H9 (cell line): ENCODE data around the gene CORO7. TPM values are rescaled to one million over a fixed set of nuclear protein-coding genes. Genes with fewer than 3 reads are reported as not detected.

Experiments
- DNase-seq: peaks from one replicate; pipeline ENCODE4 v3.0.0-alpha.2; 2017
- H2AFZ ChIP-seq: one replicate; pipeline ENCODE4 v1.6.1; 2013; ENCODE audit warnings: mild to moderate bottlenecking, low read length, control low read depth, moderate library complexity
- H2AK5ac ChIP-seq: 2 replicates; pipeline ENCODE4 v1.6.1; 2013; ENCODE audit warnings: low read length, control low read depth, mixed read lengths; ENCODE audit not compliant: insufficient read length
- H2BK120ac ChIP-seq: one replicate; pipeline ENCODE4 v1.6.1; 2013; ENCODE audit warnings: low read depth, mild to moderate bottlenecking, low read length, control low read depth, inconsistent platforms; ENCODE audit not compliant: poor library complexity, severe bottlenecking
- H2BK12ac ChIP-seq: 2 replicates; pipeline ENCODE4 v1.6.1; 2013; ENCODE audit warnings: low read length, control low read depth, mixed read lengths, low read depth; ENCODE audit not compliant: insufficient read length
- H2BK15ac ChIP-seq: 2 replicates; pipeline ENCODE4 v1.6.1; 2013; ENCODE audit warnings: low read depth, low read length, control low read depth
- H2BK20ac ChIP-seq: one replicate; pipeline ENCODE4 v1.6.1; 2013; ENCODE audit warnings: low read depth, mild to moderate bottlenecking, low read length, control low read depth, inconsistent platforms; ENCODE audit not compliant: poor library complexity, severe bottlenecking
- H2BK5ac ChIP-seq: 2 replicates; pipeline ENCODE4 v1.6.1; 2013; ENCODE audit warnings: low read length, control low read depth, mixed read lengths; ENCODE audit not compliant: insufficient read length
- H3K14ac ChIP-seq: 2 replicates; pipeline ENCODE4 v1.6.1; 2013; ENCODE audit warnings: low read length, control low read depth; ENCODE audit not compliant: insufficient read depth
- H3K18ac ChIP-seq: 2 replicates; pipeline ENCODE4 v1.6.1; 2013; ENCODE audit warnings: low read depth, mild to moderate bottlenecking, mixed read lengths, low read length, control low read depth; ENCODE audit not compliant: insufficient read length
- H3K23ac ChIP-seq: 2 replicates; pipeline ENCODE4 v1.6.1; 2013; ENCODE audit warnings: low read length, control low read depth, mixed read lengths, low read depth; ENCODE audit not compliant: insufficient read length
- H3K23me2 ChIP-seq: 2 replicates; pipeline ENCODE4 v1.6.1; 2013; ENCODE audit warnings: low read depth, mild to moderate bottlenecking, mixed read lengths, low read length, control low read depth; ENCODE audit not compliant: insufficient read length, poor library complexity, severe bottlenecking
- H3K27ac ChIP-seq: 2 replicates; pipeline ENCODE4 v1.5.1; 2013; ENCODE audit warnings: low read length, control low read depth, mixed read lengths, low read depth; ENCODE audit not compliant: insufficient read length
- H3K27me3 ChIP-seq: 2 replicates; pipeline ENCODE4 v1.6.1; 2013; ENCODE audit warnings: low read length, control low read depth, inconsistent platforms; ENCODE audit not compliant: insufficient read depth
- H3K4ac ChIP-seq: 2 replicates; pipeline ENCODE4 v1.6.1; 2013; ENCODE audit warnings: low read depth, mild to moderate bottlenecking, control low read depth, inconsistent platforms, low read length, moderate library complexity
- H3K4me1 ChIP-seq: 2 replicates; pipeline ENCODE4 v1.6.1; 2013; ENCODE audit warnings: low read length, control low read depth, inconsistent platforms; ENCODE audit not compliant: insufficient read depth
- H3K4me2 ChIP-seq: 2 replicates; pipeline ENCODE4 v1.6.1; 2013; ENCODE audit warnings: low read length, control low read depth, mixed read lengths; ENCODE audit not compliant: insufficient read length, insufficient read depth
- H3K56ac ChIP-seq: 2 replicates; pipeline ENCODE4 v1.6.1; 2013; ENCODE audit warnings: low read depth, mild to moderate bottlenecking, mixed read lengths, low read length, control low read depth; ENCODE audit not compliant: insufficient read length
- H3K79me1 ChIP-seq: 2 replicates; pipeline ENCODE4 v1.6.1; 2013; ENCODE audit warnings: low read depth, mild to moderate bottlenecking, moderate library complexity, low read length, control low read depth, inconsistent platforms; ENCODE audit not compliant: insufficient read depth, poor library complexity, severe bottlenecking
- H3K79me2 ChIP-seq: 2 replicates; pipeline ENCODE4 v1.6.1; 2013; ENCODE audit warnings: low read length, control low read depth, inconsistent platforms; ENCODE audit not compliant: insufficient read depth
- H3K9ac ChIP-seq: 2 replicates; pipeline ENCODE4 v1.6.1; 2013; ENCODE audit warnings: low read length, control low read depth, mixed read lengths; ENCODE audit not compliant: insufficient read length; ENCODE audit errors: extremely low read depth
- H3K9me3 ChIP-seq: one replicate; pipeline ENCODE4 v1.6.1; 2013; ENCODE audit warnings: low read depth, low read length, inconsistent platforms; ENCODE audit not compliant: control insufficient read depth
- H3T11ph ChIP-seq: one replicate; pipeline ENCODE4 v1.6.1; 2013; ENCODE audit warnings: mild to moderate bottlenecking, low read length, control low read depth, inconsistent platforms
- H4K20me1 ChIP-seq: one replicate; pipeline ENCODE4 v1.6.1; 2013; ENCODE audit not compliant: control insufficient read depth, insufficient read length, insufficient read depth
- H4K5ac ChIP-seq: 2 replicates; pipeline ENCODE4 v1.6.1; 2013; ENCODE audit warnings: low read depth, mild to moderate bottlenecking, mixed read lengths, low read length, control low read depth; ENCODE audit not compliant: insufficient read length
- H4K8ac ChIP-seq: replicated peaks from 2 replicates; pipeline ENCODE4 v1.6.1; 2013; ENCODE audit warnings: low read length, control low read depth, mixed read lengths, low read depth; ENCODE audit not compliant: insufficient read length
- H4K91ac ChIP-seq: 2 replicates; pipeline ENCODE4 v1.6.1; 2013; ENCODE audit warnings: low read depth, mild to moderate bottlenecking, moderate library complexity, mixed read lengths, low read length, control low read depth; ENCODE audit not compliant: insufficient read length
- H3K27ac Mint-ChIP-seq, 3 experiments: 2 replicates in 2 of 3; 3 replicates in 1 of 3; pipeline ENCODE4 v1.8.0; 2020 to 2021; ENCODE audit warnings: mixed read lengths in 3 of 3, mild to moderate bottlenecking in 1 of 3, moderate library complexity in 1 of 3
- H3K27me3 Mint-ChIP-seq: 2 replicates; pipeline ENCODE4 v1.8.0; 2021; ENCODE audit warnings: low read depth, mild to moderate bottlenecking, moderate library complexity, mixed read lengths
- H3K36me3 Mint-ChIP-seq, 3 experiments: 2 replicates in 2 of 3; 3 replicates in 1 of 3; pipeline ENCODE4 v1.8.0; 2020 to 2021; ENCODE audit warnings: low read depth in 3 of 3, mixed read lengths in 3 of 3; ENCODE audit not compliant: insufficient read depth in 1 of 3
- H3K4me1 Mint-ChIP-seq, 2 experiments: 2 replicates each; pipeline ENCODE4 v1.8.0; 2020; ENCODE audit warnings: mixed read lengths in 2 of 2
- H3K4me3 Mint-ChIP-seq, 2 experiments: 2 replicates in 1 of 2; 3 replicates in 1 of 2; pipeline ENCODE4 v1.8.0; 2020 to 2021; ENCODE audit warnings: mild to moderate bottlenecking in 2 of 2, mixed read lengths in 2 of 2, moderate library complexity in 1 of 2
- H3K9me3 Mint-ChIP-seq, 2 experiments: 2 replicates in 1 of 2; 3 replicates in 1 of 2; pipeline ENCODE4 v1.8.0; 2020; ENCODE audit warnings: mild to moderate bottlenecking in 2 of 2, mixed read lengths in 2 of 2, moderate library complexity in 1 of 2
- WGBS: extraction: QIAGEN DNeasy Blood & Tissue Kit; methylation state at CpG from one replicate; pipeline ENCODE4 v1.1.7; 2013; ENCODE audit warnings: missing lambda C conversion rate, low lambda C conversion rate, mixed read lengths; ENCODE audit not compliant: insufficient read length; ENCODE audit errors: extremely low coverage; 5-methylcytosine and 5-hydroxymethylcytosine counted together
- total RNA-seq: library from RNA; stranded (reverse); gene quantifications from 2 replicates; pipeline ENCODE4 v1.2.1, GENCODE V29; 2021
- TF ChIP-seq, protein P1 (sequence below): fragments of 200-600 bp; sonication (generic); conservative IDR thresholded peaks from 3 replicates; pipeline ENCODE4 v1.8.0; 2021; ENCODE audit warnings: antibody characterized with exemption, mild to moderate bottlenecking

CORO7 gene
- total RNA-seq, 1 experiment from 2014 or later, result 38.4 TPM

DNA sequence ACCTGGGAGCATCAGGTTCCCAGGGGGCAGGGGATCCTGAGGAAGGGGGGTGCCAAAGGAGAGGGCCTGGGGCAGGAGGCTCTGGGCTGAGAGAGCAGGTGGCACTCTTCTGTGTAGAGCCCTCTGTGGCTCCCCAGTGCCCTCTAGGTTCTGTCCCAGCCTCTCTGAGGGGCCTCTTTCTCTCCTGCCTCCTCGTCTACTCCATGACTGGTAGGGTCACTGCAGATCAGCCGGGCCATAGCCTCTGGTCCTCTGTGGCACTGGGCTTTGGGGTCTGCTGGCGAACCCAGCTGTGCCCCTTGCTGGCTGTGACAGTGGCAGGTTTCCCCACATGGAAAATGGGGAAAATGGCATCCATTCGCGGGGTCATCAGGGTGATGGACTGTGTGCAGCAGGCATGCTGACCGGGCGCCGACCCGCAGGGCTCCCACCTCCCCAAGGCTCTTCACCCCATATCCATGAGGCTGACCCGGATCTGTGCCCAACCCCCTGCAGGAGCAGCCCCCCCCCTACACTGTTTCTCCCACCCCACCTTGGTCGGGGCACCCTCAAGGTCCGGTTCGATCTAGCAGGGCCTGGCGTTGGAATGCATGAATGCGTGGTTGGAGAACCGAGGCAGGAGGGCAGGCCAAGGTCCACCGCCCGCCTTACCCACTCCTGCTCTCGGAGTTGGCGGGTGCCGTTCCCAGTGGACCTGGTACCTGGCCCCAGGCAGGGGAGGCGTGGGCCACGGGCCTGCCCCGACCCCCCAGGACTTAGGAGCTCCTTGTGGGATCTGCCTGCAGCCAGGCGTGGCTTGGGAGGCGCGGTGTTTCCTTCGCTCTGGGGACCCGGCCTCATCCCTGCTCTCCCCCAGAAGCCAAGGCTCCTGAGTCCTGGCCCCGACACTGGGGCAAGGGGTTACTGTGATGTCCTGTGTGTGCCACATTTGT lies 94.0 kb downstream of the CORO7 start:
- Histone ChIP-seq H2BK20ac (no peak overlapping the region), H2BK12ac (no peak overlapping the region), H3K23ac (no peak overlapping the region), H4K20me1 (peaks cover 3% of the 10 kb centered on the region), H3T11ph (no peak overlapping the region), H3K56ac (no peak overlapping the region), H3K79me2 (peaks cover 5% of the 10 kb centered on the region; the same call in 1 of the 2 replicates), H3K9ac (no peak overlapping the region), H2BK5ac (no peak overlapping the region), H4K91ac (no peak overlapping the region), H3K9me3 (no peaks in the 10 kb centered on the region), H3K18ac (no peak overlapping the region), H4K5ac (no peak overlapping the region), H2BK120ac (no peak overlapping the region), H3K27me3 (no peaks in the 10 kb centered on the region), H3K27ac (no peak overlapping the region), H3K79me1 (no peaks in the 10 kb centered on the region), H3K4me1 (peaks cover 6% of the 10 kb centered on the region; the same call in 1 of the 2 replicates), H2BK15ac (no peak overlapping the region), H3K4me2 (no peak overlapping the region), H3K4ac (no peak overlapping the region), H4K8ac (no peak overlapping the region), H3K23me2 (no peaks in the 10 kb centered on the region), H2AK5ac (no peak overlapping the region), H2AFZ (no peak overlapping the region), H3K14ac (no peak overlapping the region; the same call in 1 of the 2 replicates)
- Mint-ChIP-seq H3K27me3 (no peaks in the 10 kb centered on the region), H3K36me3 (no peaks in the 10 kb centered on the region), H3K4me3 (no peak overlapping the region), H3K27ac (no peak overlapping the region), H3K9me3 (no peaks in the 10 kb centered on the region), H3K4me1 (peaks cover 9 to 34% of the 10 kb centered on the region in 2 experiments)
- no peak for DNase-seq
- WGBS, result no CpG with 5 or more reads among the region's 30 CpGs
- TF ChIP-seq, protein P1, sequence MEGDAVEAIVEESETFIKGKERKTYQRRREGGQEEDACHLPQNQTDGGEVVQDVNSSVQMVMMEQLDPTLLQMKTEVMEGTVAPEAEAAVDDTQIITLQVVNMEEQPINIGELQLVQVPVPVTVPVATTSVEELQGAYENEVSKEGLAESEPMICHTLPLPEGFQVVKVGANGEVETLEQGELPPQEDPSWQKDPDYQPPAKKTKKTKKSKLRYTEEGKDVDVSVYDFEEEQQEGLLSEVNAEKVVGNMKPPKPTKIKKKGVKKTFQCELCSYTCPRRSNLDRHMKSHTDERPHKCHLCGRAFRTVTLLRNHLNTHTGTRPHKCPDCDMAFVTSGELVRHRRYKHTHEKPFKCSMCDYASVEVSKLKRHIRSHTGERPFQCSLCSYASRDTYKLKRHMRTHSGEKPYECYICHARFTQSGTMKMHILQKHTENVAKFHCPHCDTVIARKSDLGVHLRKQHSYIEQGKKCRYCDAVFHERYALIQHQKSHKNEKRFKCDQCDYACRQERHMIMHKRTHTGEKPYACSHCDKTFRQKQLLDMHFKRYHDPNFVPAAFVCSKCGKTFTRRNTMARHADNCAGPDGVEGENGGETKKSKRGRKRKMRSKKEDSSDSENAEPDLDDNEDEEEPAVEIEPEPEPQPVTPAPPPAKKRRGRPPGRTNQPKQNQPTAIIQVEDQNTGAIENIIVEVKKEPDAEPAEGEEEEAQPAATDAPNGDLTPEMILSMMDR, result no peak
